Thyroid gland (tissue), 4 donors: ENCODE measurements around the gene ATP9B. TPM values are rescaled to one million over a fixed set of nuclear protein-coding genes. Genes with fewer than 3 reads are reported as not detected.
"Not testable (repeated sequence)": the region's sequence is repeated elsewhere in the genome, so short reads cannot be mapped to it uniquely, and the experiment has no call there.

ENCODE experiments used
- DNase-seq, 2 donors: peaks; one replicate each; pipeline ENCODE4 v3.0.0-alpha.2; 2019
- H3K27ac ChIP-seq, 3 donors: fragments of 200-600 bp; sonication (generic); 1 replicate in 2 of 3; 2 replicates in 1 of 3; pipeline ENCODE4 v1.5.1; 2016 to 2019; ENCODE audit warnings: mild to moderate bottlenecking in 1 of 3, moderate library complexity in 1 of 3
- H3K27me3 ChIP-seq: fragments of 200-600 bp; sonication (generic); one replicate; pipeline ENCODE4 v1.5.1; 2019
- H3K36me3 ChIP-seq, 2 donors: fragments of 200-600 bp; sonication (generic); one replicate each; pipeline ENCODE4 v1.5.1; 2016 to 2019
- H3K4me1 ChIP-seq, 2 donors: fragments of 200-600 bp; sonication (generic); one replicate each; pipeline ENCODE4 v1.5.1; 2017 to 2019
- H3K4me3 ChIP-seq, 3 donors: fragments of 200-600 bp; sonication (generic); replicated peaks in 1 of 3; 1 replicate in 2 of 3; 2 replicates in 1 of 3; pipeline ENCODE4 v1.5.1; 2016; ENCODE audit warnings: mild to moderate bottlenecking in 1 of 3
- H3K9me3 ChIP-seq: fragments of 200-600 bp; sonication (generic); one replicate; pipeline ENCODE4 v1.5.1; 2017
- POLR2A ChIP-seq, 2 donors: fragments of 450-650 bp; IDR thresholded peaks; one replicate each; pipeline ENCODE4 v1.6.1; 2017; ENCODE audit warnings: antibody characterized with exemption in 2 of 2, mild to moderate bottlenecking in 2 of 2, moderate library complexity in 1 of 2
- WGBS, 2 donors: methylation state at CpG; one replicate each; pipeline ENCODE4 v1.1.5; 2017; 5-methylcytosine and 5-hydroxymethylcytosine counted together
- intact Hi-C: fragments of 100-400 bp; cut with DNase I; formaldehyde crosslinking; loops from one replicate; pipeline ENCODE4 v1.15.1; 2023
- total RNA-seq, 4 donors: library from RNA; depleted of rRNA; stranded (reverse); fragments of >200 nt; gene quantifications; one replicate each; pipeline ENCODE4 v1.2.3, GENCODE V29; 2016
- TF ChIP-seq, protein P1 (sequence below), 6 experiments: fragments of 200-600 bp in 3 of 6; fragments of 450-650 bp in 3 of 6; sonication (generic) in 3 of 6; IDR thresholded peaks; one replicate each; pipeline ENCODE4 v1.5.1; 2016 to 2019; ENCODE audit warnings: antibody characterized with exemption in 6 of 6, mild to moderate bottlenecking in 2 of 6, inconsistent platforms in 1 of 6, moderate library complexity in 1 of 6

ATP9B gene
- total RNA-seq, 4 donors from 2014 or later: 30.6 to 58.1 (median 48.2) TPM

GRCh38 chr18:79259218-79259617, 190.0 kb downstream of the ATP9B start:
- 72 to 99% methylated on average over 2 of the region's 2 CpGs for WGBS, 2 donors
- TF ChIP-seq POLR2A (IDR thresholded peaks at IDR 0.05): no peak
- TF ChIP-seq, protein P1, sequence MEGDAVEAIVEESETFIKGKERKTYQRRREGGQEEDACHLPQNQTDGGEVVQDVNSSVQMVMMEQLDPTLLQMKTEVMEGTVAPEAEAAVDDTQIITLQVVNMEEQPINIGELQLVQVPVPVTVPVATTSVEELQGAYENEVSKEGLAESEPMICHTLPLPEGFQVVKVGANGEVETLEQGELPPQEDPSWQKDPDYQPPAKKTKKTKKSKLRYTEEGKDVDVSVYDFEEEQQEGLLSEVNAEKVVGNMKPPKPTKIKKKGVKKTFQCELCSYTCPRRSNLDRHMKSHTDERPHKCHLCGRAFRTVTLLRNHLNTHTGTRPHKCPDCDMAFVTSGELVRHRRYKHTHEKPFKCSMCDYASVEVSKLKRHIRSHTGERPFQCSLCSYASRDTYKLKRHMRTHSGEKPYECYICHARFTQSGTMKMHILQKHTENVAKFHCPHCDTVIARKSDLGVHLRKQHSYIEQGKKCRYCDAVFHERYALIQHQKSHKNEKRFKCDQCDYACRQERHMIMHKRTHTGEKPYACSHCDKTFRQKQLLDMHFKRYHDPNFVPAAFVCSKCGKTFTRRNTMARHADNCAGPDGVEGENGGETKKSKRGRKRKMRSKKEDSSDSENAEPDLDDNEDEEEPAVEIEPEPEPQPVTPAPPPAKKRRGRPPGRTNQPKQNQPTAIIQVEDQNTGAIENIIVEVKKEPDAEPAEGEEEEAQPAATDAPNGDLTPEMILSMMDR (IDR thresholded peaks at IDR 0.05): no peak
- H3K4me3 ChIP-seq: no peak overlapping the region
- H3K9me3 ChIP-seq: no peaks in the 10 kb centered on the region
- no peak overlapping the region for H3K27ac ChIP-seq
- intact Hi-C loops: no loop called here
- no peaks in the 10 kb centered on the region for H3K36me3 ChIP-seq
- H3K4me1 ChIP-seq: no peaks in the 10 kb centered on the region
- no peak for DNase-seq
- no peaks in the 10 kb centered on the region for H3K27me3 ChIP-seq

DNA sequence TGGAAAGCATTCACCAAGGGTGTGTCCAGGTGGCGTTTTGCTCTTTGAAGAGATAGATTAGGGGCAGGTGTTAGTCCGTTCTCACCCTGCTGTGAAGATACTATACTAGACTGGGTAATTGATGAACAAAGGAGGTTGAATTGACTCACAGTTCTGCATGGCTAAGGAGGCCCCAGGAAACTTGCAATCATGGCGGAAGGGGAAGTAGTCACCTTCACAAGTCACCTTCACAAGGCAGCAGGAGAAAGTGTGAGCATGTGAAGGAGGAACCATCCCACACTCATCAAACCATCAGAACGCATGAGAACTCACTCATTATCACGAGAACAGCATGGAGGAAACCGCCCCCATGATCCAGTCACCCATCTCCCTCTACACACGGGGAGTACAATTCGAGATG, 190.8 kb downstream of the ATP9B start:
- no peak for TF ChIP-seq POLR2A (IDR thresholded peaks at IDR 0.05)
- no peak for DNase-seq
- Histone ChIP-seq H3K4me3 (no peak overlapping the region), H3K27ac (no peak overlapping the region), H3K27me3 (no peaks in the 10 kb centered on the region), H3K9me3 (no peaks in the 10 kb centered on the region), H3K4me1 (no peaks in the 10 kb centered on the region), H3K36me3 (no peaks in the 10 kb centered on the region)
- 95% methylated on average over 8 of the region's 8 CpGs for WGBS, 2 donors
- intact Hi-C loops: no loop called here

- DNase-seq: no peak
- Histone ChIP-seq H3K4me1 (no peaks in the 10 kb centered on the region), H3K27me3 (no peaks in the 10 kb centered on the region), H3K36me3 (no peaks in the 10 kb centered on the region), H3K9me3 (no peaks in the 10 kb centered on the region), H3K4me3 (no peak overlapping the region), H3K27ac (no peak overlapping the region)
- 93 to 100% methylated on average over 1 of the region's 1 CpG for WGBS, 2 donors
- intact Hi-C loops: no loop called here
- TF ChIP-seq, protein P1 (IDR thresholded peaks at IDR 0.05): no peak
- TF ChIP-seq POLR2A (IDR thresholded peaks at IDR 0.05): no peak
These were observed 191.3 kb downstream of the ATP9B start for GRCh38 chr18:79260510-79260909.

- H3K4me3 ChIP-seq, H3K27me3 ChIP-seq, DNase-seq, H3K4me1 ChIP-seq, intact Hi-C loops, H3K36me3 ChIP-seq, H3K27ac ChIP-seq, H3K9me3 ChIP-seq: not testable (repeated sequence)
- WGBS, 2 donors: 98 to 99% methylated on average over 9 of the region's 9 CpGs
These were observed 195.9 kb downstream of the ATP9B start for GRCh38 chr18:79265068-79265467.

- intact Hi-C loops, H3K9me3 ChIP-seq, H3K36me3 ChIP-seq, H3K27ac ChIP-seq, H3K4me1 ChIP-seq, H3K27me3 ChIP-seq, H3K4me3 ChIP-seq, DNase-seq: not testable (repeated sequence)
These were observed 202.6 kb downstream of the ATP9B start for GRCh38 chr18:79271812-79272211.

DNA sequence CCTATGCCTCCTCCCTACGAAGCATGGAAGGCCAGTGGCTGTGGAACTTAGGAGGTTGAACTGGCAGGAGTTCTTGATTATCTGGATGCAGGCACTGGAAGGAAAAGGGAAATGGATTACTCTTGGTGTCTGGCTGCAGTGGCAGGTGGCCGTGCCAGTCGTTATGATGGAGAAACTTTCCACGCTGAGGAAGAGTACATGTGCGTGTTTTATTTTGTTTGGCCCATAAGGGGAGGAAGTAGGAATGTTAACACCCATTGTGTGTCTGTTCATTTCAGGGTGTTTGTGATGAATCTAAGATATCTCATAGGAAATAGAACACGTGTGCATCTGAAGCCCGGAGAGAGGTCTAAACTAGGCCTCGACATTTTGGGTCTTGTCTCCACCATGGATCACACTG, 203.7 kb downstream of the ATP9B start:
- Histone ChIP-seq H3K27ac (no peak overlapping the region), H3K27me3 (no peaks in the 10 kb centered on the region), H3K4me1 (no peaks in the 10 kb centered on the region), H3K9me3 (no peaks in the 10 kb centered on the region), H3K36me3 (no peaks in the 10 kb centered on the region), H3K4me3 (no peak overlapping the region)
- intact Hi-C loops: no loop called here
- 79 to 87% methylated on average over 8 of the region's 8 CpGs for WGBS, 2 donors
- TF ChIP-seq, protein P1 (IDR thresholded peaks at IDR 0.05): no peak
- no peak for TF ChIP-seq POLR2A (IDR thresholded peaks at IDR 0.05)
- no peak for DNase-seq

DNA sequence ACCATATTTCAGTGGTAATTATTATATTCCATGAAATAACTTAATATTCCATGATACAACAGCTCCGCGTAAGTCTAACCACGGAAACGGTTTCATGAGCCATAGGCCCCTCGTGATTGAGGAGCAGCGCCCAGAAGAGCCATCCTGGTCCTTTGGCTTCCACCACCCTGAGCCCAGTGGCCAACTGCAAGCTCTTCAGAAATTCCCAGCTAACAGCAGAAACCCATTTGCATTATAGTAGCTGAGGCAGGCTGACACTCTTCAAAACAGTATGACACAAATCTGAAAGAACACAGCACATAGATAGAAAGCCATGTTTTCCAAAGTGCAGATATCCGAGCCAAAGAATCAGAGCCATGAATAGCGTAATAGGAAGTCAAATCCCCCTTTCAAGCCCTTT, 205.6 kb downstream of the ATP9B start:
- no peak for DNase-seq
- Histone ChIP-seq H3K27ac (no peak overlapping the region), H3K36me3 (peaks cover 0 to 7% of the 10 kb centered on the region in 2 donors), H3K4me1 (no peaks in the 10 kb centered on the region), H3K9me3 (no peaks in the 10 kb centered on the region), H3K27me3 (no peaks in the 10 kb centered on the region), H3K4me3 (no peak overlapping the region)
- intact Hi-C loops: no loop called here
- 92% methylated on average over 8 of the region's 8 CpGs for WGBS, 2 donors
- TF ChIP-seq, protein P1 (IDR thresholded peaks at IDR 0.05): no peak
- TF ChIP-seq POLR2A (IDR thresholded peaks at IDR 0.05): no peak
